Activated CD8-positive, alpha-beta memory T cell treated with anti-CD3 and anti-CD28 coated beads, Interleukin-2, amount 50 U/mL, for 4 hours (primary cell): ENCODE measurements around the gene RAD54L2.
"Not testable (repeated sequence)": the region's sequence is repeated elsewhere in the genome, so short reads cannot be mapped to it uniquely, and the experiment has no call there.

ENCODE experiments used
- DNase-seq: peaks from one replicate; pipeline ENCODE4 v3.0.0-alpha.2; 2020

The RAD54L2 gene

GRCh38 chr3:51544011-51544775, 5.7 kb downstream of the RAD54L2 start:
- no peak for DNase-seq

GRCh38 chr3:51547274-51547673, 8.8 kb downstream of the RAD54L2 start:
- DNase-seq = no peak

- DNase-seq = no peak
Observed at GRCh38 chr3:51549311-51549710, 10.8 kb downstream of the RAD54L2 start.

- DNase-seq = no peak
Observed at GRCh38 chr3:51550080-51550819, 11.7 kb downstream of the RAD54L2 start.

GRCh38 chr3:51557993-51558392, 19.5 kb downstream of the RAD54L2 start:
- DNase-seq = no peak

- no peak for DNase-seq
Observed at GRCh38 chr3:51559411-51559888, 20.9 kb downstream of the RAD54L2 start.

GRCh38 chr3:51559961-51560360, 21.4 kb downstream of the RAD54L2 start:
- DNase-seq = no peak

- not testable (repeated sequence) for DNase-seq
Observed at GRCh38 chr3:51562403-51562802, 23.9 kb downstream of the RAD54L2 start.

GRCh38 chr3:51568036-51568435, 29.5 kb downstream of the RAD54L2 start:
- no peak for DNase-seq

GRCh38 chr3:51568996-51569395, 30.5 kb downstream of the RAD54L2 start:
- no peak for DNase-seq

- no peak for DNase-seq
Observed at GRCh38 chr3:51578238-51578637, 39.7 kb downstream of the RAD54L2 start.

- no peak for DNase-seq
Observed at GRCh38 chr3:51580418-51580817, 41.9 kb downstream of the RAD54L2 start.

GRCh38 chr3:51581524-51581923, 43.0 kb downstream of the RAD54L2 start:
- no peak for DNase-seq

GRCh38 chr3:51585197-51585596, 46.7 kb downstream of the RAD54L2 start:
- no peak for DNase-seq

- no peak for DNase-seq
Observed at GRCh38 chr3:51585871-51586270, 47.4 kb downstream of the RAD54L2 start.
